GM12891 (cell line): ENCODE measurements around the gene CRTC1.

Source experiments
- POLR2A ChIP-seq: IDR thresholded peaks from 2 replicates; pipeline ENCODE4 v1.6.1; 2011; ENCODE audit warnings: low read depth, low read length, control low read depth
- SPI1 ChIP-seq: IDR thresholded peaks from 2 replicates; pipeline ENCODE4 v1.6.1; 2011; ENCODE audit warnings: low read depth, low read length, control low read depth

GRCh38 chr19:18791315-18791678 is 107.8 kb downstream of the CRTC1 start:
- no peak for TF ChIP-seq POLR2A
- TF ChIP-seq SPI1, result no peak
